ENCODE measurements around the gene OCEL1.

DNA sequence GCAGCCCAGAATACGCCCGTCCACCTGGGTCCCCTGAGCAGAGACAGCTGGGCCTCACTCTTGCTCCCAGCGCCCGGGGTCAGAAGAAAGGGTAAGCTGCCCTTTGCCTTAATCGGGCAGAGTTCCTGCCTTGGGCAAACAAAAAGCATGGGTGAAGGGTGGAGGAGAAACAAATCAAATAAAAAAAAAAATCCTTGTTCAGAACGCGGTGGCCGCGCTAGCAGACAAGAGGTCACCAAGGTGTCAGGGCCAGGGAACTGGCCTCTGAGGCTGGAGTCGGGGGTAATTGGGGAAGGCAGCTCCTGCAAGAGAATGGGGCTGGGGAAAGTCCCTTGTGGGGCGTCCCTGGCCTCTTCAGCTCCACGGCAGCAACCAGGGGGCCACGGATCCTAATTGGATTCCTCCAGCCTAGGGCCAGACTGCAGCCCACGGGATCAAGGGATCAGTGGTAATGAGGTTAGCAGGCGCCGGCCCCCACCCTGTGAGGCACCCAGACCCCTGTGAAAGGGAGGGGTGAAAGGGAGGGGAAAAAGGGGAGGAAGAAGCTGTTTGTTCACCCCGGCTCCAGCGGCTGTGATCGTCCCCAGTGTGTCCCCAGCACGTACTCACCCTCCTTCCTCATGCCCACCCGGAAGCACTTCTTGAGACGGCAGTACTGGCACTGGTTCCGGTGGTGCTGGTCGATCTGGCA lies 14.2 kb downstream of the OCEL1 start:
- TF ChIP-seq, protein P1, sequence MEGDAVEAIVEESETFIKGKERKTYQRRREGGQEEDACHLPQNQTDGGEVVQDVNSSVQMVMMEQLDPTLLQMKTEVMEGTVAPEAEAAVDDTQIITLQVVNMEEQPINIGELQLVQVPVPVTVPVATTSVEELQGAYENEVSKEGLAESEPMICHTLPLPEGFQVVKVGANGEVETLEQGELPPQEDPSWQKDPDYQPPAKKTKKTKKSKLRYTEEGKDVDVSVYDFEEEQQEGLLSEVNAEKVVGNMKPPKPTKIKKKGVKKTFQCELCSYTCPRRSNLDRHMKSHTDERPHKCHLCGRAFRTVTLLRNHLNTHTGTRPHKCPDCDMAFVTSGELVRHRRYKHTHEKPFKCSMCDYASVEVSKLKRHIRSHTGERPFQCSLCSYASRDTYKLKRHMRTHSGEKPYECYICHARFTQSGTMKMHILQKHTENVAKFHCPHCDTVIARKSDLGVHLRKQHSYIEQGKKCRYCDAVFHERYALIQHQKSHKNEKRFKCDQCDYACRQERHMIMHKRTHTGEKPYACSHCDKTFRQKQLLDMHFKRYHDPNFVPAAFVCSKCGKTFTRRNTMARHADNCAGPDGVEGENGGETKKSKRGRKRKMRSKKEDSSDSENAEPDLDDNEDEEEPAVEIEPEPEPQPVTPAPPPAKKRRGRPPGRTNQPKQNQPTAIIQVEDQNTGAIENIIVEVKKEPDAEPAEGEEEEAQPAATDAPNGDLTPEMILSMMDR (IDR thresholded peaks at IDR 0.05) = no peak
- no peak for TF ChIP-seq POLR2A (IDR thresholded peaks at IDR 0.05)
